Colonic mucosa (tissue), 4 donors: ENCODE results near the gene TTN. TPM values are rescaled to one million over a fixed set of nuclear protein-coding genes. Genes with fewer than 3 reads are reported as not detected.

Source experiments
- DNase-seq: peaks from one replicate; pipeline ENCODE4 v3.0.0-alpha.2; 2020
- H3K27ac ChIP-seq: fragments of 200-600 bp; one replicate; pipeline ENCODE4 v1.8.0; 2021
- H3K27me3 ChIP-seq: fragments of 200-600 bp; one replicate; pipeline ENCODE4 v1.8.0; 2021
- H3K36me3 ChIP-seq: fragments of 200-600 bp; one replicate; pipeline ENCODE4 v1.8.0; 2021
- H3K4me1 ChIP-seq: fragments of 200-600 bp; one replicate; pipeline ENCODE4 v1.8.0; 2021; ENCODE audit warnings: mild to moderate bottlenecking
- H3K4me3 ChIP-seq: fragments of 200-600 bp; one replicate; pipeline ENCODE4 v1.8.0; 2021
- H3K9ac ChIP-seq, 2 donors: one replicate each; pipeline ENCODE4 v1.7.0; 2013; ENCODE audit warnings: control low read depth in 2 of 2, low read depth in 2 of 2, low read length in 2 of 2
- H3K9me3 ChIP-seq: fragments of 200-600 bp; one replicate; pipeline ENCODE4 v1.8.0; 2021
- CTCF ChIP-seq: fragments of 200-600 bp; IDR thresholded peaks from one replicate; pipeline ENCODE4 v1.8.0; 2022; ENCODE audit warnings: antibody characterized with exemption, mild to moderate bottlenecking
- intact Hi-C: fragments of 100-400 bp; cut with DNase I; formaldehyde crosslinking; loops from one replicate; pipeline ENCODE4 v1.14.1; 2022
- total RNA-seq, 2 donors: library from RNA; stranded (reverse); fragmentation: NEBNext Ultra II Directional in 1 of 2; extraction: Animal tissue kit (Norgen Biotek cat#: 25700) in 1 of 2; gene quantifications; one replicate each; pipeline ENCODE4 v1.2.1, GENCODE V29; 2021
- donor health status: healthy.
- donor health status: DM: no; HTN: no; CAD: no.
- donor health status: DM: no; HTN: no; CAD: no.

The TTN gene
- total RNA-seq, 2 donors from 2014 or later: 0.99 to 1.8 TPM

- H3K4me1 ChIP-seq: no peaks in the 10 kb centered on the region
- DNase-seq: no peak
- no peaks in the 10 kb centered on the region for H3K27me3 ChIP-seq
- H3K27ac ChIP-seq: no peak overlapping the region
- no peak overlapping the region for H3K4me3 ChIP-seq
- no peak for TF ChIP-seq CTCF
- intact Hi-C loops: no loop called here
- H3K9ac ChIP-seq: no peak overlapping the region
- no peaks in the 10 kb centered on the region for H3K36me3 ChIP-seq
- H3K9me3 ChIP-seq: no peaks in the 10 kb centered on the region
Measured at GRCh38 chr2:178715366-178715765, 91.9 kb downstream of the TTN start.

DNA sequence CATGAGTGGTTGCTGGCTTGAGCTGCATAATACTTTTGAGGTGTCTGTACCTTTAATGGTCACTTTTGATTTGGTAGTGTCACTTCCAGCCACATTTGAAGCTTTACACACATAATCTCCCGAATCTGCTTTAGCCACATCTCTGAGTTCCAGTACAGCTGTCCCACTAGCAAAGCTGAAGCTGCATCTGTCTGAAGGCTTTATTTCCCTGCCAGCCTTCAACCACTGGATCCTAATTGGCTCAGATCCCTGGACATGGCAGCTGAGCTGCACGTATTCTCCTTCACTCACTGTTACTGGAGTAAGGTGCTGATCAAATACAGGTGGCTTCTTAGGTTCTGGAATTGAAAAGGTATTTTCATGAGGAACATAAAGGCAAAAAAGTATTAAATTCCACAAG is 99.7 kb downstream of the TTN start:
- Histone ChIP-seq H3K9ac (no peak overlapping the region), H3K27me3 (no peaks in the 10 kb centered on the region), H3K4me3 (no peak overlapping the region), H3K9me3 (no peaks in the 10 kb centered on the region), H3K36me3 (no peaks in the 10 kb centered on the region), H3K4me1 (no peaks in the 10 kb centered on the region), H3K27ac (no peak overlapping the region)
- intact Hi-C loops: no loop called here
- TF ChIP-seq CTCF: no peak
- no peak for DNase-seq

DNA sequence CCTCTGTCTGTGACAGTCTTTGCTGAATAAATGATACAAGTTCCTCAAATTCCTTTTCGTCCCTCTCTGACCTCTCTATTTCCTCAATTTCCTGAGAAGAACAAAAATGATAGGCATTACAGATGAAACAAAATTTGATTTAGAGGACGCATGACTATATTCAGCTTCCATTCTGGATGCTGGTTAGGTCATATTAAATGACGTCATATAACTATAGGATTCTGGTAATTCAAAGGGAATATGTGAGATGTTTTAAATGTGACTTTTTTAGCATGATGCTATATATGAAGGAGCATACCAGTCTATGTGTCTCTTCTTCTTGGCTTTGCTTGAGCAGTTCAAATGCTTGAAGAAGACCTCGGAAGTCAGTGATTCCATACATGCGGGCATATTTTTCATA is 102.3 kb downstream of the TTN start:
- intact Hi-C loops: no loop called here
- Histone ChIP-seq H3K9me3 (no peaks in the 10 kb centered on the region), H3K27ac (no peak overlapping the region), H3K9ac (no peak overlapping the region), H3K4me3 (no peak overlapping the region), H3K36me3 (no peaks in the 10 kb centered on the region), H3K27me3 (no peaks in the 10 kb centered on the region), H3K4me1 (no peaks in the 10 kb centered on the region)
- no peak for TF ChIP-seq CTCF
- DNase-seq: no peak

DNA sequence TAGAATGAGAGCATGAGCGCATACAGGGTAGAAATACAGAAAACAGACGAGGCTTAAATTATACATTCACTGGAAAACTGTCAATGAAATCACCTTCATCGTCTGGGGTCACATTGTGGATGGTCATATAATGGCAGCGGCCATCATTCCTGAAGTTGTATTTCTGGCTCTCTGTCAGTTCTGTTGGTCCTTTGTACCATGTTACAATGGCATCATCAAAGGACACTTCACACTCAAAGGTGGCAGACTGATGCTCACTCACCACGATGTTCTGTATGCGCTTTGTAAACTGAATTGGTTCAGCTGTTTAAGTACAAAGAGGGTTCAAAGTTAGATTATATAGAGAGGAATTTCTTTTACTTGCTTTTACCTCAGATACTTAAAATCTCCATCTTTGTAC is 104.9 kb downstream of the TTN start:
- TF ChIP-seq CTCF: no peak
- Histone ChIP-seq H3K27me3 (no peaks in the 10 kb centered on the region), H3K27ac (no peak overlapping the region), H3K4me1 (no peaks in the 10 kb centered on the region), H3K9me3 (no peaks in the 10 kb centered on the region), H3K36me3 (no peaks in the 10 kb centered on the region), H3K9ac (no peak overlapping the region), H3K4me3 (no peak overlapping the region)
- intact Hi-C loops: no loop called here
- DNase-seq: no peak

GRCh38 chr2:178700922-178701342 is 106.3 kb downstream of the TTN start:
- Histone ChIP-seq H3K27me3 (no peaks in the 10 kb centered on the region), H3K9me3 (no peaks in the 10 kb centered on the region), H3K36me3 (no peaks in the 10 kb centered on the region), H3K9ac (no peak overlapping the region), H3K4me3 (no peak overlapping the region), H3K27ac (no peak overlapping the region), H3K4me1 (no peaks in the 10 kb centered on the region)
- no peak for DNase-seq
- peak; percentile 73 for TF ChIP-seq CTCF
- intact Hi-C loops: no loop called here

DNA sequence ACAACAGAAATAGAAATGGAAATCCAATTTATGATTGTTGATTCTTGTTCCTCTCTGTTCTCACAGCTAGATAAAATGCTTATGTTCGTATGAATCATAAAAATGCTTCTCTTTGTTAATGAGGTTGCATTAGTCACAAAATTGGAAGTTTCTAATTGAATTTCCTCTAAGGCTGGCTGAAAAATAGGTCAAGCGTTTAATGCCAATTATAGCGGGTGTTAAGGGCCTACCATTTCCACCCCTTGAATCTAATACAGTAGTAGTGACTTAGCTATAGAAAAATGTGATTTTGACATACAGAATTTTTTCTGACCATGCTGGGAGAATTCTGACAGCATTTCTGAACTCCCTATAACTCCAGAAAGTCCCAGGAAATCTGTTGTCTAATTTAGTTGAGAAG is 107.1 kb downstream of the TTN start:
- no peaks in the 10 kb centered on the region for H3K27me3 ChIP-seq
- no peaks in the 10 kb centered on the region for H3K36me3 ChIP-seq
- H3K9ac ChIP-seq: no peak overlapping the region
- TF ChIP-seq CTCF: no peak
- H3K4me3 ChIP-seq: no peak overlapping the region
- H3K4me1 ChIP-seq: no peaks in the 10 kb centered on the region
- no peaks in the 10 kb centered on the region for H3K9me3 ChIP-seq
- H3K27ac ChIP-seq: no peak overlapping the region
- intact Hi-C loops: no loop called here
- DNase-seq: no peak
